ENCODE data around the gene PCDHB11. TPM values are rescaled to one million over a fixed set of nuclear protein-coding genes. Genes with fewer than 3 reads are reported as not detected.
A peak's percentile ranks its signal among the peaks of the same experiment; 100 is the strongest.
"Not testable (repeated sequence)": the region's sequence is repeated elsewhere in the genome, so short reads cannot be mapped to it uniquely, and the experiment has no call there.

PCDHB11 gene
- 0.61 TPM in 1 of 2 replicates, not detected in the other for total RNA-seq (2014; rRNA removed; shearing (Covaris generic); ENCODE audit: low replicate concordance)

GRCh38 chr5:141199359-141200235 is at the start of gene PCDHB11:
PCDHB11 (plus strand) TSS chr5:141199627; CDS start chr5:141199775, 148 bp downstream.
- in situ Hi-C loops (cut with HindIII; ENCODE audit: low pct_unique_long_range_greater_than_20kb, low sequenced_read_pairs), result no loop called here
- peak; percentile 14 for DNase-seq (ENCODE audit: low read depth)

GRCh38 chr5:141149812-141150211 is 49.6 kb upstream of the PCDHB11 start, which contains the start of gene PCDHB6:
PCDHB6 (plus strand) TSS chr5:141150057; CDS start chr5:141150258, 201 bp downstream.
- in situ Hi-C loops (cut with HindIII; ENCODE audit: low pct_unique_long_range_greater_than_20kb, low sequenced_read_pairs), result no loop called here
- no peak for DNase-seq (ENCODE audit: low read depth)

GRCh38 chr5:141150224-141150992 is 49.0 kb upstream of the PCDHB11 start:
- in situ Hi-C loops (cut with HindIII; ENCODE audit: low pct_unique_long_range_greater_than_20kb, low sequenced_read_pairs), result no loop called here
- DNase-seq (ENCODE audit: low read depth), result no peak

GRCh38 chr5:141150993-141151325 is 48.5 kb upstream of the PCDHB11 start:
- no peak for DNase-seq (ENCODE audit: low read depth)
- in situ Hi-C loops (cut with HindIII; ENCODE audit: low pct_unique_long_range_greater_than_20kb, low sequenced_read_pairs), result no loop called here

DNA sequence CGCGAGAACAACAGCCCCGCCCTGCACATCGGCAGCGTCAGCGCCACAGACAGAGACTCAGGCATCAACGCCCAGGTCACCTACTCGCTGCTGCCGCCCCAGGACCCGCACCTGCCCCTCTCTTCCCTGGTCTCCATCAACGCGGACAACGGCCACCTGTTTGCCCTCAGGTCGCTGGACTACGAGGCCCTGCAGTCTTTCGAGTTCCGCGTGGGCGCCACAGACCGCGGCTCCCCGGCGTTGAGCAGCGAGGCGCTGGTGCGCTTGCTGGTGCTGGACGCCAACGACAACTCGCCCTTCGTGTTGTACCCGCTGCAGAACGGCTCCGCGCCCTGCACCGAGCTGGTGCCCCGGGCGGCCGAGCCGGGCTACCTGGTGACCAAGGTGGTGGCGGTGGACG is 47.8 kb upstream of the PCDHB11 start:
- in situ Hi-C loops (cut with HindIII; ENCODE audit: low pct_unique_long_range_greater_than_20kb, low sequenced_read_pairs); DNase-seq (ENCODE audit: low read depth): not testable (repeated sequence)

DNA sequence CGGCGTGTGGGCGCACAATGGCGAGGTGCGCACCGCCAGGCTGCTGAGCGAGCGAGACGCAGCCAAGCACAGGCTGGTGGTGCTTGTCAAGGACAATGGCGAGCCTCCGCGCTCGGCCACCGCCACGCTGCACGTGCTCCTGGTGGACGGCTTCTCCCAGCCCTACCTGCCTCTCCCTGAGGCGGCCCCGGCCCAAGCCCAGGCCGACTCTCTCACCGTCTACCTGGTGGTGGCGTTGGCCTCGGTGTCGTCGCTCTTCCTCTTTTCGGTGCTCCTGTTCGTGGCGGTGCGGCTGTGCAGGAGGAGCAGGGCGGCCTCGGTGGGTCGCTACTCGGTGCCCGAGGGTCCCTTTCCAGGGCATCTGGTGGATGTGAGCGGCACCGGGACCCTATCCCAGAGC is 47.3 kb upstream of the PCDHB11 start:
- in situ Hi-C loops (cut with HindIII; ENCODE audit: low pct_unique_long_range_greater_than_20kb, low sequenced_read_pairs); DNase-seq (ENCODE audit: low read depth): not testable (repeated sequence)

- in situ Hi-C loops (cut with HindIII; ENCODE audit: low pct_unique_long_range_greater_than_20kb, low sequenced_read_pairs), result no loop called here
- DNase-seq (ENCODE audit: low read depth), result no peak
Observed at GRCh38 chr5:141155540-141156374, 43.7 kb upstream of the PCDHB11 start.

GRCh38 chr5:141157356-141157755 is 42.1 kb upstream of the PCDHB11 start:
- in situ Hi-C loops (cut with HindIII; ENCODE audit: low pct_unique_long_range_greater_than_20kb, low sequenced_read_pairs); DNase-seq (ENCODE audit: low read depth): not testable (repeated sequence)

DNA sequence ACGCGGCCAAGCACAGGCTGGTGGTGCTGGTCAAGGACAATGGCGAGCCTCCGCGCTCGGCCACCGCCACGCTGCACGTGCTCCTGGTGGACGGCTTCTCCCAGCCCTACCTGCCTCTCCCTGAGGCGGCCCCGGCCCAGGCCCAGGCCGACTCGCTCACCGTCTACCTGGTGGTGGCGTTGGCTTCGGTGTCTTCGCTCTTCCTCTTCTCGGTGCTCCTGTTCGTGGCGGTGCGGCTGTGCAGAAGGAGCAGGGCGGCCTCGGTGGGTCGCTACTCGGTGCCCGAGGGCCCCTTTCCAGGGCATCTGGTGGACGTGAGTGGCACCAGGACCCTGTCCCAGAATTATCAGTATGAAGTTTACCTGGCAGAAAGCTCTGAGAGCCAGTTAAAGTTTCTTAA is 41.5 kb upstream of the PCDHB11 start:
- DNase-seq (ENCODE audit: low read depth); in situ Hi-C loops (cut with HindIII; ENCODE audit: low pct_unique_long_range_greater_than_20kb, low sequenced_read_pairs): not testable (repeated sequence)

GRCh38 chr5:141172381-141173204 is 26.8 kb upstream of the PCDHB11 start, which contains the start of gene PCDHB7:
PCDHB7 (plus strand) TSS chr5:141172644; CDS start chr5:141172836, 192 bp downstream.
- in situ Hi-C loops (cut with HindIII; ENCODE audit: low pct_unique_long_range_greater_than_20kb, low sequenced_read_pairs), result no loop called here
- peak; percentile 35 for DNase-seq (ENCODE audit: low read depth)

GRCh38 chr5:141174291-141175104 is 24.9 kb upstream of the PCDHB11 start:
- DNase-seq (ENCODE audit: low read depth); in situ Hi-C loops (cut with HindIII; ENCODE audit: low pct_unique_long_range_greater_than_20kb, low sequenced_read_pairs): not testable (repeated sequence)

GRCh38 chr5:141175933-141176332 is 23.5 kb upstream of the PCDHB11 start:
- DNase-seq (ENCODE audit: low read depth), result no peak
- in situ Hi-C loops (cut with HindIII; ENCODE audit: low pct_unique_long_range_greater_than_20kb, low sequenced_read_pairs), result no loop called here

DNA sequence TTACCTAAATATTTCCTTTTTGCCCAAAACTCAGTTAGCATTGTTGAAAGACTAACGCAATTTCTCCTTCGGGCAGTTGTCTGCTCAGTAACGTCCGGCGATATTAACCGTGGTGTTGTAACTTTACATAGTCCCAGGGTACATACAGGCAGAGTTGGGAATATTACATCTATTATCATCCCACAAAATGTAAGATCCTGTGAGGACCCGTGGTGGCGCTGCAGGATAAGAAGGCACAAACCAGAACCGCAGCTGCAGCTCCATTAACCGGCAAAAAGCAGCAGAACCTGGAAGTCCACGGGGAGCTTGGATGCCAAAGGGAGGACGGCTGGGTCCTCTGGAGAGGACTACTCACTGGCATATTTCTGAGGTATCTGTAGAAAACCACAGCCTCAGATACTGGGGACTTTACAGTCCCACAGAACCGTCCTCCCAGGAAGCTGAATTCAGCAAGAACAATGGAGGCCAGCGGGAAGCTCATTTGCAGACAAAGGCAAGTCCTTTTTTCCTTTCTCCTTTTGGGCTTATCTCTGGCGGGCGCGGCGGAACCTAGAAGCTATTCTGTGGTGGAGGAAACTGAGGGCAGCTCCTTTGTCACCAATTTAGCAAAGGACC is 21.7 kb upstream of the PCDHB11 start, which contains the start of gene PCDHB8:
TSS of gene PCDHB8 (plus strand) at position 214 of the 615 bp plus-strand sequence. CDS start at position 459, 245 bp downstream.
- DNase-seq (ENCODE audit: low read depth), result peak; percentile 6
- in situ Hi-C loops (cut with HindIII; ENCODE audit: low pct_unique_long_range_greater_than_20kb, low sequenced_read_pairs), result not testable (repeated sequence)

DNA sequence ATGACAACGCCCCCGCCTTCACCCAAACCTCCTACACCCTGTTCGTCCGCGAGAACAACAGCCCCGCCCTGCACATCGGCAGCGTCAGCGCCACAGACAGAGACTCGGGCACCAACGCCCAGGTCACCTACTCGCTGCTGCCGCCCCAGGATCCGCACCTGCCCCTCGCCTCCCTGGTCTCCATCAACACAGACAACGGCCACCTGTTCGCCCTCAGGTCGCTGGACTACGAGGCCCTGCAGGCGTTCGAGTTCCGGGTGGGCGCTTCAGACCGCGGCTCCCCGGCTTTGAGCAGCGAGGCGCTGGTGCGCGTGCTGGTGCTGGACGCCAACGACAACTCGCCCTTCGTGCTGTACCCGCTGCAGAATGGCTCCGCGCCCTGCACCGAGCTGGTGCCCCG is 20.1 kb upstream of the PCDHB11 start:
- in situ Hi-C loops (cut with HindIII; ENCODE audit: low pct_unique_long_range_greater_than_20kb, low sequenced_read_pairs); DNase-seq (ENCODE audit: low read depth): not testable (repeated sequence)

- in situ Hi-C loops (cut with HindIII; ENCODE audit: low pct_unique_long_range_greater_than_20kb, low sequenced_read_pairs); DNase-seq (ENCODE audit: low read depth): not testable (repeated sequence)
Observed at GRCh38 chr5:141179876-141180275, 19.6 kb upstream of the PCDHB11 start.

DNA sequence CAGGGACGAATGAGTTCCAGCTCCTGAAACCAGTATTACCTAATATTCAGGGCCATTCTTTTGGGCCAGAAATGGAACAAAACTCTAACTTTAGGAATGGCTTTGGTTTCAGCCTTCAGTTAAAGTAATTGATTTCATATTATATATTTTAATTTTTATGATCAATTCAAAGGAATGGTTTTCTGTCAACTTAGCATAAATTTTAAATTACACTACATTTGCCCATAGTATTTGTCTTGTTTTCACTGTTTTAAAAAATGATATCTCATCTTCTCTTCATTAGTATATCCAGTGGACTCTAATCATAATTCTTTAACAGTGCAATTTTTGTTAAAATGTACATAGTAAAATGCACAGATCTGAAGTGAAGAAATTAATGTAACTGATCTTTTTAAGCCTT is 19.1 kb upstream of the PCDHB11 start:
- in situ Hi-C loops (cut with HindIII; ENCODE audit: low pct_unique_long_range_greater_than_20kb, low sequenced_read_pairs), result no loop called here
- no peak for DNase-seq (ENCODE audit: low read depth)
